NT2/D1 (cell line): Measurements from ENCODE around the gene KCNQ1.

Source experiments
- YY1 ChIP-seq: IDR thresholded peaks from 2 replicates; pipeline ENCODE4 v1.6.1; 2011; ENCODE audit not compliant: insufficient read length, insufficient read depth
- ZNF274 ChIP-seq: IDR thresholded peaks from 2 replicates; pipeline ENCODE4 v1.6.1; 2011; ENCODE audit warnings: mild to moderate bottlenecking, low read depth, low read length

DNA sequence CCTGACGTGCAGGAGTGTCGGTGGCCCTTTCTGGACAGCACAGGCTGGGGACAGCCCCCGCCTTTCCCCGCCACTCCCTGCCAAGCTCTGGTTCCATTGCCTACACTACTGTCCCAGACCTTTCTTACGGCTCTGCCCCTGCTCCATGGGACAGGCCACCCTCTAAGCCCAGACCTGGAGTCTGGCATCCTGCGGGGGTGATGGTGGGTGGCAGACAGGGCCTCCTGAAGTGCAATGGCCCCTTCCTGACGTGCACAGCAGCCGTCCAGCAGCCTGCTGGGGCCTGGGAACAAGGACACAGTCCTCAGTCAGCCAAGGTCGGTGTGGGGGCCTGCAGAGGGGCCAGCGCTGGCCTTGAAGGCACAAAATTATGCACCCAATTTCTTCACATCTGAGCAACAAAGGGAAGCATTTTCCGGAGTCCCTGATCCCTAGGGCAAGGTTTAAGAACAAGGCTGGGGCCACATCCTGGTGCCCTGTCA, 334.7 kb downstream of the KCNQ1 start:
- no peak for TF ChIP-seq YY1
- no peak for TF ChIP-seq ZNF274
